Mucosa of rectum (tissue), 2 donors: ENCODE data around the gene SAMD13.
A peak's percentile ranks its signal among the peaks of the same experiment; 100 is the strongest.

Experiments used
- H3K27ac ChIP-seq, 2 donors: one replicate each; pipeline ENCODE4 v1.7.0; 2013; ENCODE audit warnings: inconsistent platforms in 2 of 2, low read depth in 2 of 2, low read length in 2 of 2
- H3K27me3 ChIP-seq, 2 donors: one replicate each; pipeline ENCODE4 v1.7.0; 2013; ENCODE audit warnings: low read length in 2 of 2; ENCODE audit not compliant: control insufficient read depth in 2 of 2, insufficient read depth in 2 of 2
- H3K36me3 ChIP-seq, 2 donors: one replicate each; pipeline ENCODE4 v1.7.0; 2013; ENCODE audit warnings: low read length in 2 of 2; ENCODE audit not compliant: control insufficient read depth in 2 of 2, insufficient read depth in 2 of 2
- H3K4me1 ChIP-seq, 2 donors: one replicate each; pipeline ENCODE4 v1.7.0; 2013; ENCODE audit warnings: low read length in 2 of 2, mild to moderate bottlenecking in 1 of 2; ENCODE audit not compliant: control insufficient read depth in 2 of 2, insufficient read depth in 2 of 2
- H3K4me3 ChIP-seq, 2 donors: one replicate each; pipeline ENCODE4 v1.7.0; 2013; ENCODE audit warnings: low read length in 2 of 2
- H3K9ac ChIP-seq, 2 donors: one replicate each; pipeline ENCODE4 v1.7.0; 2013; ENCODE audit warnings: low read length in 2 of 2, low read depth in 1 of 2, mild to moderate bottlenecking in 1 of 2
- H3K9me3 ChIP-seq, 2 donors: one replicate each; pipeline ENCODE4 v1.7.0; 2013; ENCODE audit warnings: low read length in 2 of 2; ENCODE audit not compliant: control insufficient read depth in 2 of 2
- donor health status: healthy.
- donor health status: Normal muscosa, but diverticular disease.

Gene SAMD13

GRCh38 chr1:84298684-84299535 lies 2.6 kb upstream of the SAMD13 start:
- Histone ChIP-seq H3K27ac (peak overlapping the region; percentile 96 to 98), H3K36me3 (peaks cover 4 to 5% of the 10 kb centered on the region in 2 donors), H3K4me3 (peak overlapping the region; percentile 88 to 96), H3K9ac (peak overlapping the region; percentile 90 to 100), H3K9me3 (peaks cover 0 to 3% of the 10 kb centered on the region in 2 donors), H3K4me1 (peaks cover 17 to 35% of the 10 kb centered on the region in 2 donors), H3K27me3 (no peaks in the 10 kb centered on the region)

GRCh38 chr1:84299536-84300170 lies 1.9 kb upstream of the SAMD13 start:
- peaks cover 4 to 5% of the 10 kb centered on the region in 2 donors for H3K36me3 ChIP-seq
- peak overlapping the region; percentile 90 to 100 for H3K9ac ChIP-seq
- H3K4me1 ChIP-seq = peaks cover 17 to 35% of the 10 kb centered on the region in 2 donors
- peaks cover 0 to 3% of the 10 kb centered on the region in 2 donors for H3K9me3 ChIP-seq
- H3K27ac ChIP-seq = peak overlapping the region; percentile 96 to 98
- H3K4me3 ChIP-seq = peak overlapping the region; percentile 88 to 96
- no peaks in the 10 kb centered on the region for H3K27me3 ChIP-seq

- Histone ChIP-seq H3K27ac (peak overlapping the region; percentile 96 to 98), H3K27me3 (no peaks in the 10 kb centered on the region), H3K9me3 (peaks cover 0 to 3% of the 10 kb centered on the region in 2 donors), H3K36me3 (peaks cover 4 to 5% of the 10 kb centered on the region in 2 donors), H3K4me1 (peaks cover 17 to 35% of the 10 kb centered on the region in 2 donors), H3K9ac (peak overlapping the region; percentile 68 to 100), H3K4me3 (peak overlapping the region; percentile 88 to 96)
Observed at GRCh38 chr1:84300501-84300900, 1.0 kb upstream of the SAMD13 start.

GRCh38 chr1:84301785-84302385 lies 377 bp downstream of the SAMD13 start:
- H3K27me3 ChIP-seq = no peaks in the 10 kb centered on the region
- H3K9ac ChIP-seq = peak overlapping the region; percentile 82 to 100
- H3K4me1 ChIP-seq = peaks cover 17 to 31% of the 10 kb centered on the region in 2 donors
- H3K36me3 ChIP-seq = no peaks in the 10 kb centered on the region
- peak overlapping the region; percentile 88 to 96 for H3K4me3 ChIP-seq
- no peaks in the 10 kb centered on the region for H3K9me3 ChIP-seq
- peak overlapping the region; percentile 96 to 98 for H3K27ac ChIP-seq

- Histone ChIP-seq H3K9ac (peak overlapping the region; percentile 82 to 100), H3K4me3 (peak overlapping the region; percentile 88 to 96), H3K36me3 (no peaks in the 10 kb centered on the region), H3K9me3 (peaks cover 0 to 3% of the 10 kb centered on the region in 2 donors), H3K27ac (peak overlapping the region; percentile 96 to 98), H3K27me3 (no peaks in the 10 kb centered on the region), H3K4me1 (peaks cover 13 to 29% of the 10 kb centered on the region in 2 donors)
Observed at GRCh38 chr1:84303314-84303830, 1.9 kb downstream of the SAMD13 start.

GRCh38 chr1:84307398-84307797 lies 5.9 kb downstream of the SAMD13 start:
- Histone ChIP-seq H3K27me3 (no peaks in the 10 kb centered on the region), H3K36me3 (no peaks in the 10 kb centered on the region), H3K4me3 (no peak overlapping the region), H3K27ac (no peak overlapping the region), H3K4me1 (peaks cover 0 to 6% of the 10 kb centered on the region in 2 donors), H3K9me3 (peaks cover 0 to 3% of the 10 kb centered on the region in 2 donors), H3K9ac (no peak overlapping the region)

GRCh38 chr1:84311296-84311695 lies 9.8 kb downstream of the SAMD13 start:
- Histone ChIP-seq H3K4me3 (no peak overlapping the region), H3K4me1 (no peaks in the 10 kb centered on the region), H3K36me3 (no peaks in the 10 kb centered on the region), H3K27me3 (no peaks in the 10 kb centered on the region), H3K9me3 (peaks cover 0 to 3% of the 10 kb centered on the region in 2 donors), H3K27ac (no peak overlapping the region), H3K9ac (no peak overlapping the region)

- Histone ChIP-seq H3K36me3 (no peaks in the 10 kb centered on the region), H3K27ac (no peak overlapping the region), H3K4me1 (no peaks in the 10 kb centered on the region), H3K27me3 (no peaks in the 10 kb centered on the region), H3K9ac (no peak overlapping the region), H3K9me3 (no peaks in the 10 kb centered on the region), H3K4me3 (no peak overlapping the region)
Observed at GRCh38 chr1:84319662-84320061, 18.2 kb downstream of the SAMD13 start.

GRCh38 chr1:84327830-84328229 lies 26.3 kb downstream of the SAMD13 start:
- Histone ChIP-seq H3K4me3 (no peak overlapping the region), H3K27me3 (no peaks in the 10 kb centered on the region), H3K9ac (no peak overlapping the region), H3K36me3 (peaks cover 14 to 16% of the 10 kb centered on the region in 2 donors), H3K27ac (no peak overlapping the region), H3K4me1 (no peaks in the 10 kb centered on the region), H3K9me3 (no peaks in the 10 kb centered on the region)
